Erythroblast (primary cell): ENCODE results near the gene SLC18A2.

ENCODE experiments used
- DNase-seq, 2 experiments: peaks; one replicate each; lab custom pipeline; 2025; lab: John Stamatoyannopoulos, UW
- GATA1 ChIP-seq: IDR thresholded peaks from 2 replicates; pipeline ENCODE4 v1.6.1; 2011; ENCODE audit warnings: low read depth, mild to moderate bottlenecking, control low read depth, low read length, moderate library complexity
- POLR2A ChIP-seq: IDR thresholded peaks from 2 replicates; pipeline ENCODE4 v1.6.1; 2011; ENCODE audit warnings: mild to moderate bottlenecking, low read length

The SLC18A2 gene

GRCh38 chr10:117262291-117262902 lies 21.5 kb downstream of the SLC18A2 start:
- peak; percentile 35 to 40 for DNase-seq
- TF ChIP-seq POLR2A = no peak
- no peak for TF ChIP-seq GATA1

GRCh38 chr10:117262903-117263293 lies 22.0 kb downstream of the SLC18A2 start:
- TF ChIP-seq GATA1 = no peak
- no peak for TF ChIP-seq POLR2A
- peak; percentile 74 to 92 for DNase-seq

- TF ChIP-seq GATA1 = no peak
- TF ChIP-seq POLR2A = no peak
- peak in 1 of 2 experiments; percentile 15 for DNase-seq
Measured at GRCh38 chr10:117264782-117265181, 23.9 kb downstream of the SLC18A2 start.

- no peak for TF ChIP-seq POLR2A
- no peak for TF ChIP-seq GATA1
- peak; percentile 43 to 82 for DNase-seq
Measured at GRCh38 chr10:117266400-117266799, 25.5 kb downstream of the SLC18A2 start.

GRCh38 chr10:117266812-117267211 lies 25.9 kb downstream of the SLC18A2 start:
- DNase-seq = no peak
- TF ChIP-seq POLR2A (no peak), GATA1 (no peak)

- TF ChIP-seq POLR2A (no peak), GATA1 (no peak)
- no peak for DNase-seq
Measured at GRCh38 chr10:117268258-117268657, 27.3 kb downstream of the SLC18A2 start.

DNA sequence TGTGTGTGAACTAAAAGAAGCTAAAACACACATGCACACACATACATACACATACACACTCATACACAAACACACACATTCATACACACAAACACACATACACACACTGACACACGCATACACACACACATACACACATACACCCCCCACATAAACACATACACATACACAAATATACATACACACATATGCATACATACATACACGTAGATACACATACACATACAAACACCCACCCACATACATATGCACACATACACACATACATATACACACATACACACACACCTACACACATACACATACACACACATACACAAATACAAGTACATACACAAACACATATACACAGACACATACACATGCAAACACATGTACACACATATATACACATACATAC lies 28.0 kb downstream of the SLC18A2 start:
- TF ChIP-seq POLR2A = no peak
- no peak for TF ChIP-seq GATA1
- DNase-seq = peak in 1 of 2 experiments; percentile 12

- DNase-seq = no peak
- TF ChIP-seq GATA1 (no peak), POLR2A (no peak)
Measured at GRCh38 chr10:117271427-117271826, 30.5 kb downstream of the SLC18A2 start.

DNA sequence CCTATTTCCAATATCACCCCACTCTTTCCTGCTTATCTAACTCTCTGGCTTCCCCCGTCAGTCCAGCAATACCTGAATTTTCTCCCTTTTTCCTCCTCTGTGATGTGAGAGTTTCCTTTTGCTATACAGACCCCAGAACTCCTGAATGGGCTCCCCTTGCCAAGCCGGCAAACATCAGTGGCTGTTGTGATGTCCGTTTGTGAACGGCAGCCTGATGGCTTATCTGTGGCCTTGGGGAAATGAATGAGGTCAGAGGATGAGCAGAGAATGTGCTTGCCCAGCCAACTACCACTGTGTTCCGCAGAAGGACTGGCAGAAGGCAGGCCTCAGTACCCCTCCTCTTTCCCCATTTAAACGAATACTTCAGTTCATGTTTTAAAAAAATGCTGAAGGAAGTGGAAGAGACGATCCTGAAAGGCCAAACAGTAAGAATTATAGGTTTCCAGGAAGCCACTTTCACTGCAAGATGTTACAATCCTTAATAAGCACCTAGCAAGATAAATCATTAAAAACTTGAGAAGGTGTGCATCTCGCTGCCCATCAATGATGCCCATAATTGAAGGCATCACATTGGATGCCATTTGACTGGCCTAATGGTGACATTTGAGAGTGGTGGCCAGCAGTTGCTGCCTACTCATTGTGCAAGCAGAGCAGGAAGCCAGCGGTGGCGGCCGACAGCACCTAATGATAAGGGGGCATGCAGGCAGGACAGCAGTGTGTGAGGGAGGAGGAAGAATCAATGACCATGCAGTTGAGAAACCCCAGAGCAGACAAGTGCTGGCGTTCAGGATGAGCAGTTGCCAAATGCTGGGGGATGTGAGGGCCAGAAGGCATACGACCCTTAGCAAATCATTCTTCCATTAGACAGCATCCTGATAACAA lies 31.5 kb downstream of the SLC18A2 start:
- DNase-seq = peak; percentile 40 to 62
- TF ChIP-seq POLR2A = no peak
- TF ChIP-seq GATA1 = no peak

- no peak for TF ChIP-seq POLR2A
- no peak for TF ChIP-seq GATA1
- DNase-seq = no peak
Measured at GRCh38 chr10:117273980-117274379, 33.1 kb downstream of the SLC18A2 start.

- no peak for DNase-seq
- TF ChIP-seq GATA1 = no peak
- TF ChIP-seq POLR2A = no peak
Measured at GRCh38 chr10:117274509-117274908, 33.6 kb downstream of the SLC18A2 start.

- peak; percentile 14 to 73 for DNase-seq
- TF ChIP-seq GATA1 (no peak), POLR2A (no peak)
Measured at GRCh38 chr10:117275121-117275520, 34.2 kb downstream of the SLC18A2 start.

DNA sequence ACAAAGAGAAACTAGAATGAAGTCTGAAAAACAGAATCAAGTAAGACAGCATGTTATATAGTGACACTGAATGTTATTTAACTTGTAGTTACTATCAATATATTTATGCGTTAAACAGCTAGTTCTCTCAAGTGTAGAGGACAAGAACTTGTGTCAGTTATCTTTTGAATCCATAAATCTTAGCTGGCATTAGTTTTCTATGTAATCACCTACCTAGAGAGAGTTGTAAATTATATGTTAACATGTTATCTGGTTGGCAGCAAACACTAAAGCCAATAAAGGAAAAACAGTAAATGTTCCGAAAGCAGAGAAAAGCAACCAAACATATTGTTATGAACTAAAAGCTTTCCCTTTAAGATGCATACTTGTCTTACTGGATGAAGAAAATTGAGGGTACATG lies 36.8 kb downstream of the SLC18A2 start:
- DNase-seq = peak in 1 of 2 experiments; percentile 8
- TF ChIP-seq GATA1 (no peak), POLR2A (no peak)
